Germinal center (tissue), 1 donor: ENCODE data around the gene CENPB.

Experiments
- DNase-seq: peaks from one replicate; pipeline ENCODE4 v3.0.0; 2012; ENCODE audit warnings: mixed read lengths, low spot score

Gene CENPB

GRCh38 chr20:3766422-3767109 is 20.0 kb downstream of the CENPB start:
- DNase-seq = no peak

GRCh38 chr20:3765171-3765882 is 21.2 kb downstream of the CENPB start:
- DNase-seq = no peak

- no peak for DNase-seq
Measured at GRCh38 chr20:3764659-3765058, 21.9 kb downstream of the CENPB start.

GRCh38 chr20:3763671-3764601 is 22.6 kb downstream of the CENPB start:
- DNase-seq = no peak

- DNase-seq = no peak
Measured at GRCh38 chr20:3760655-3761348, 25.7 kb downstream of the CENPB start.

GRCh38 chr20:3759884-3760283 is 26.7 kb downstream of the CENPB start:
- no peak for DNase-seq

- no peak for DNase-seq
Measured at GRCh38 chr20:3759316-3759823, 27.2 kb downstream of the CENPB start.

- no peak for DNase-seq
Measured at GRCh38 chr20:3758566-3758965, 28.0 kb downstream of the CENPB start.

- DNase-seq = no peak
Measured at GRCh38 chr20:3757268-3757667, 29.3 kb downstream of the CENPB start.

- DNase-seq = no peak
Measured at GRCh38 chr20:3755814-3756480, 30.6 kb downstream of the CENPB start.

- no peak for DNase-seq
Measured at GRCh38 chr20:3755269-3755668, 31.3 kb downstream of the CENPB start.

- DNase-seq = no peak
Measured at GRCh38 chr20:3754276-3754630, 32.3 kb downstream of the CENPB start.

GRCh38 chr20:3753501-3754275 is 32.9 kb downstream of the CENPB start:
- no peak for DNase-seq

GRCh38 chr20:3753098-3753497 is 33.4 kb downstream of the CENPB start:
- DNase-seq = peak; percentile 78

- no peak for DNase-seq
Measured at GRCh38 chr20:3752386-3752759, 34.2 kb downstream of the CENPB start.

GRCh38 chr20:3751675-3752385 is 34.7 kb downstream of the CENPB start:
- peak; percentile 45 for DNase-seq

GRCh38 chr20:3751305-3751674 is 35.2 kb downstream of the CENPB start:
- DNase-seq = no peak

- DNase-seq = peak; percentile 79
Measured at GRCh38 chr20:3749689-3750531, 36.6 kb downstream of the CENPB start.

- DNase-seq = no peak
Measured at GRCh38 chr20:3749087-3749688, 37.4 kb downstream of the CENPB start.
